ENCODE measurements around the gene WDR88.

DNA sequence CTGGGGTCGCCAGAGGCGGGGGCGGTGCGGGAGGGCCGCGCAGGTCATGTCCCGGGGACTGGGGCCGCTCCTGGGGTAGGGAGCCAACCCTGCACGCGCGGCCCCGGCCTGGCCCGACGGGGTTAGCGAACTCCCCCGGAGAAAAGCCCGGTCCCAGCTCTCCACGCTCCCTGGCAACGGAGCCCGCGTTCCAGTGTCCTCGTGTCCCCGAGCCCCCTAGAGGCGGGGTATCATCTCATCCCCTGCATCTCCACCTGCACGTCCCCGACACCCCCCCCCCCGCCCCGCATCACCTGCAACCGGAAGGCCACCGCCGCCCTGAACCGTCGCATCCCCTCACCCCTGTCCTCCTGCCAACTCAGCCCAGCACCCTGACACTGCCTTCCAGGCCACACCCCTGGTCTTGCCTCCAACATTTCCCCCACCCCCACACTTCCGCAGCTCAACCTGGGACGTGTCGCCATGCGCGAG is 2.7 kb downstream of the WDR88 start:
- TF ChIP-seq, protein P1, sequence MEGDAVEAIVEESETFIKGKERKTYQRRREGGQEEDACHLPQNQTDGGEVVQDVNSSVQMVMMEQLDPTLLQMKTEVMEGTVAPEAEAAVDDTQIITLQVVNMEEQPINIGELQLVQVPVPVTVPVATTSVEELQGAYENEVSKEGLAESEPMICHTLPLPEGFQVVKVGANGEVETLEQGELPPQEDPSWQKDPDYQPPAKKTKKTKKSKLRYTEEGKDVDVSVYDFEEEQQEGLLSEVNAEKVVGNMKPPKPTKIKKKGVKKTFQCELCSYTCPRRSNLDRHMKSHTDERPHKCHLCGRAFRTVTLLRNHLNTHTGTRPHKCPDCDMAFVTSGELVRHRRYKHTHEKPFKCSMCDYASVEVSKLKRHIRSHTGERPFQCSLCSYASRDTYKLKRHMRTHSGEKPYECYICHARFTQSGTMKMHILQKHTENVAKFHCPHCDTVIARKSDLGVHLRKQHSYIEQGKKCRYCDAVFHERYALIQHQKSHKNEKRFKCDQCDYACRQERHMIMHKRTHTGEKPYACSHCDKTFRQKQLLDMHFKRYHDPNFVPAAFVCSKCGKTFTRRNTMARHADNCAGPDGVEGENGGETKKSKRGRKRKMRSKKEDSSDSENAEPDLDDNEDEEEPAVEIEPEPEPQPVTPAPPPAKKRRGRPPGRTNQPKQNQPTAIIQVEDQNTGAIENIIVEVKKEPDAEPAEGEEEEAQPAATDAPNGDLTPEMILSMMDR (IDR thresholded peaks at IDR 0.05; ENCODE audit: insufficient read depth, low read depth, low read length) = no peak
- no peak for TF ChIP-seq EZH2 (IDR thresholded peaks at IDR 0.05; ENCODE audit: insufficient read depth, low read length)

All from astrocyte (in vitro differentiated cells and primary cell).